GM12865 (cell line): ENCODE results near the gene ENO3.
A peak's percentile ranks its signal among the peaks of the same experiment; 100 is the strongest.

ENCODE experiments used
- DNase-seq: peaks from one replicate; pipeline ENCODE4 v3.0.0; 2010; ENCODE audit warnings: low read depth
- H3K4me3 ChIP-seq: 2 replicates; pipeline ENCODE4 v1.5.1; 2011; ENCODE audit warnings: mild to moderate bottlenecking, low read depth, low read length, control low read depth
- TF ChIP-seq, protein P1 (sequence below): IDR thresholded peaks from 2 replicates; pipeline ENCODE4 v1.5.1; 2011; ENCODE audit warnings: low read length, control low read depth, low read depth, inconsistent platforms; ENCODE audit not compliant: insufficient read depth; ENCODE audit errors: missing control alignments

The ENO3 gene

DNA sequence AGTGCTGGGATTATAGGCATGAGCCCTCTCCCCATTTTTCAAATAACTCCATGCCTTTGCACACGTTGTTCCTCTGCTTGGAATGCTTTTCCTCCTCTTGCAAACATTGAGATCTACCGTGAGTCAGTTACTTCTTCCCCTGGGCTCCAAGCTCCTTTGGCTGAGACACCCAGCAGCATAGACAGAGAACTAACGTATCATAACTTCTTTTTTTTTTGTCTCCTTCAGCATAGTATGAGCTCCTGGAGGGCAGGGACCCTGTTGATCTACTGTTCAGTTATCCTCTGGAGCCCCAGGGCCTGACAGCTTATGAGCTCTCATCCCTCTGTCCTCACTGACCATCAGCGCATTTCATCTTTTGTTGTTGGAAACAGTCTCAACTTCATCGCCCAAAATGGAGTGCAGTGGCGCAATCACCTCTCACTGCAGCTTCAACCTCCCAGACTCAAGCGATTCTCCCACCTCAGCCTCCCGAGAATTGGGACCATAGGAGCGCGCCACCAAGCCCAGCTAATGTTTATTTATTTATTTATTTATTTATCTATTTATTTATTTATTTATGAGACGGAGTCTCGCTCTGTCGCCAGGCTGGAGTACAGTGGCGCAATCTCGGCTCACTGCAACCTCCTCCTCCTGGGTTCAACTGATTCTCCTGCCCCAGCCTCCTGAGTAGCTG is 14.5 kb downstream of the ENO3 start:
- no peak for DNase-seq
- peak overlapping the region; percentile 84; the same call in 1 of the 2 replicates for H3K4me3 ChIP-seq
- TF ChIP-seq, protein P1, sequence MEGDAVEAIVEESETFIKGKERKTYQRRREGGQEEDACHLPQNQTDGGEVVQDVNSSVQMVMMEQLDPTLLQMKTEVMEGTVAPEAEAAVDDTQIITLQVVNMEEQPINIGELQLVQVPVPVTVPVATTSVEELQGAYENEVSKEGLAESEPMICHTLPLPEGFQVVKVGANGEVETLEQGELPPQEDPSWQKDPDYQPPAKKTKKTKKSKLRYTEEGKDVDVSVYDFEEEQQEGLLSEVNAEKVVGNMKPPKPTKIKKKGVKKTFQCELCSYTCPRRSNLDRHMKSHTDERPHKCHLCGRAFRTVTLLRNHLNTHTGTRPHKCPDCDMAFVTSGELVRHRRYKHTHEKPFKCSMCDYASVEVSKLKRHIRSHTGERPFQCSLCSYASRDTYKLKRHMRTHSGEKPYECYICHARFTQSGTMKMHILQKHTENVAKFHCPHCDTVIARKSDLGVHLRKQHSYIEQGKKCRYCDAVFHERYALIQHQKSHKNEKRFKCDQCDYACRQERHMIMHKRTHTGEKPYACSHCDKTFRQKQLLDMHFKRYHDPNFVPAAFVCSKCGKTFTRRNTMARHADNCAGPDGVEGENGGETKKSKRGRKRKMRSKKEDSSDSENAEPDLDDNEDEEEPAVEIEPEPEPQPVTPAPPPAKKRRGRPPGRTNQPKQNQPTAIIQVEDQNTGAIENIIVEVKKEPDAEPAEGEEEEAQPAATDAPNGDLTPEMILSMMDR: no peak

DNA sequence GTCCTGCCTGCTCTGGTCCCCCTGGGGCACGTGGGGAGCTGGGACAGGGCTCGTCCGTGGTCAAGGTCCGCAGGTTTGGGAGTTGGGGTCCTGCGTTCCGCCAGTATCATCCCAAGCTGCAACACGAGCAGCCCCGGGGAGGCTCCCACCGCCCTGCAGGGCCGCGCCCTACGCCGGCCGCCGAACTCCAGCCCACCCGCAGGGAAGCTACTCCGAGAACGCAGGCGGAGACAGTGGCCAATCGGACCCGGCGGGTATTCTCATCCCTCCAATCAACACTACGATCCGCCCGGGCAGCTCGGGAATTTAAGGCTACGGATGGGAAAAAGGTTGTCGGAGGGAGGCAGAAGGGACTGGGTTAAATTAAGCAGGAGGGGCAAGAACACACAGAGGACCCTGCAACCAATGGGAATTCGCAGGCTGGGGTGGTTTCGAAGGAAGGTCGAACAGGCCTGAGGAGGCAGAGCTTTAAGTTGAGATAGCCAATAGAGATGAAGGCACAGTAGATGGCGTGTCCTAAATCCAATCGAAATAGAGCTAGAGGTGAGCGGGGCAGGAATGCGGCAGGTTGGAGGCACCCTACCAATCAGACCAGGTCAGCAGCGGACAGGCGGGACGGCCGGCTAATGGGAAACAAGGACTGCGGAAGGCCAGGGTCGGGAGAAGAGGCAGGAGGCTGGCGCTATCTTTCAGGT is 16.1 kb downstream of the ENO3 start:
- peak; percentile 100 for DNase-seq
- peak overlapping the region; percentile 97 for H3K4me3 ChIP-seq
- TF ChIP-seq, protein P1: no peak

DNA sequence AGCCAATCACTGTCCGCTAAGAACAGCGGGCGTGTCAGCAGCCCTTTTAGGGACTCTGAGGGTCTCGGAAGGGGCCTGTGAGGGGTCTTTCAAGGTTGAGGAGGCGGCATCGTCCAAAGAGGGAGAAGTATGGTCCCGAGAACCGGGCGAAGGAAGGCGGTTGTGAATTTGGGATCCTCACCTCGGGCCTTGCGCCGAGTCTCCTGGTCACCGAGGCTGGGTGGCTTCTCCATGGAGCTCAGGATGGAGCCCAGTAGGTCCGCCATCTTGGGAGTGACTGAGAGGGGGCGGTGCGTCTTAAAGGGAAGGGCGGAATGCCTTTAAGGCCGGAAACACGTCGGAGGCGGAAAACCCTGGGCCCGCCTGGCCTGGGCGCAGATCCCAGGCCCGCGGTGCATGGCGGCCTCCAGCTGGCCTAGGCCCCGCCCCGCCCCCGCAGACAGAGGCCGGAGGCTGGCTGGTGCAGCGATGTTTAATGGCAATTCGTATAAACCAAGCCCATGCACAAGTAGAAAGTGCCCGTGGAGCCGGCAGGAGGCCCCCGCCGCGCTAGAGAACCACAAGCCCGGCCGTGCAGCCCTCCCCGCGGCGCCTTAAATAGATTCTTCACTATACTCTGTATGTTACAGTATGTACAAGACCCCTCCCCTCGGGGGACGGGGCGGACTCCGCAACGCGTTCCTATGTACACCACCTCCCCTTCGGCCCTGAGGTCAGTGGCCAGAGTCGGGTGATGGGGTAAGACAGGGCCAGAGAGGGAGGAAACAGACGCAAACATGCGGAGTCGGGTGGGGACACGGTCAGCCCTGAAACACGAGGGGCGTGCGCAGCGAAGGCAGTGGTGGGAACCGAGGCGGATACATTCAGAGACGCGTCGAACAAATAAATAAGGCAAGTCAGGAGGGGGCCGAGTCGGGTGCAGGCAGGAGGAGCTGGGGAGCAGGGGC is 16.9 kb downstream of the ENO3 start, which contains the start of gene SPAG7:
Gene SPAG7, minus strand, starts transcription at position 279 of the 947 bp plus-strand sequence. Its CDS starts 13 bp downstream, at position 266.
- peak; percentile 99 for DNase-seq

DNA sequence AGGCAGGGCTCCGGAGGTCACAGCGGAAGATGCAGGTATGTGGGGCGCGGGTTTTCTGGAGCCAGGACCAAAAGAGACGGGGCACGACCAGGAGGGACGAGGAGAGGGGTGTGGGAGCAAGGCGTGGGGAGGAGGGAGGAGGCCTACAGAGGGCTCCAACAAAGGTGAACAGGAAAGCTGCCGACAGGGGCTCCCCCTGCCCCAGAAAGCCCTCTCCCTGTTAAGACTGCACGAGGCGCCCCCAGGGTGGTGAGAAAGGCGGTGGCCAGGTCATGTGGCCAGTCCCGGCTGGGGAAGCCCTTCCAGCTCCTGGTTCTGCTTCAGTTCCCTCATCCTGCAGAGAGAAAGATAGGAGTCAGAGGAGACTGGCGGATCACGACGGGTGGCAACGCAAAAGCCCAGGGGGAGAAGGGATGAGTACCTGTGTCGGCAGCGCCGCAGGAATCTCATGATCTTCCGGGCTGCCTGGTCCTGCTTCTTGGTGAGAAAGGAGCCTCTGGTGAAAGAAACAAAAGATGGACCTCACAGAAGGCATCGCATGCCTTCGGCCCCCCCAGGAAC is 17.6 kb downstream of the ENO3 start:
- H3K4me3 ChIP-seq: peak overlapping the region; percentile 97
- DNase-seq: peak; percentile 15
- TF ChIP-seq, protein P1: no peak

More for the DNA sequence above, 16.9 kb downstream of the ENO3 start, which contains the start of gene SPAG7:
- H3K4me3 ChIP-seq: peak within 1 kb of the TSS; percentile 97
- TF ChIP-seq, protein P1: no peak

DNA sequence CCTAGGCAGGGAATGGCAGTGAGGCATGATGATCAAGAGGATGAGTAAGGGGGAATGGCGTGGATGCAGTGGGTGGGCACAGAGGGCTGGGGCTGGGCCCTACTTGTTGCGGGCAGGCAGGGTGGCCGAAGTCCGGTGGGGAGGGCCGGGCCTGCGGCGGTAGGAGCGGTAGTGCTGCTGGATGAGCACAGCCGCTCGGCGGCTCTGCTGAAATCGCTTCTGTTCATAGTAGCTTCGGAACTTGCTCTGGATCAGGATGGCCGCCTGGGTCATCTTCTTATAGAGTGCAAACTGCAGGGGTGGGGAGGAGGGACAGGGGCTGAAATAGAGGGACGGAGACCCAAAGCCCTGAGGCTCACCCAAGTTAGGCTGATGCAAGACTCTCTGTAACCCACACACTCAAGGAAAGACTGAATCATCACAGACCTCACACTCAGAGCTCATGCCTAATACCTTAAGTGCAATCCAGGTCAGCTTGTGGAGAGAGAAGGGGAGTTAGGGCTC is 18.2 kb downstream of the ENO3 start:
- peak overlapping the region; percentile 97 for H3K4me3 ChIP-seq
- TF ChIP-seq, protein P1: no peak
- DNase-seq: no peak

DNA sequence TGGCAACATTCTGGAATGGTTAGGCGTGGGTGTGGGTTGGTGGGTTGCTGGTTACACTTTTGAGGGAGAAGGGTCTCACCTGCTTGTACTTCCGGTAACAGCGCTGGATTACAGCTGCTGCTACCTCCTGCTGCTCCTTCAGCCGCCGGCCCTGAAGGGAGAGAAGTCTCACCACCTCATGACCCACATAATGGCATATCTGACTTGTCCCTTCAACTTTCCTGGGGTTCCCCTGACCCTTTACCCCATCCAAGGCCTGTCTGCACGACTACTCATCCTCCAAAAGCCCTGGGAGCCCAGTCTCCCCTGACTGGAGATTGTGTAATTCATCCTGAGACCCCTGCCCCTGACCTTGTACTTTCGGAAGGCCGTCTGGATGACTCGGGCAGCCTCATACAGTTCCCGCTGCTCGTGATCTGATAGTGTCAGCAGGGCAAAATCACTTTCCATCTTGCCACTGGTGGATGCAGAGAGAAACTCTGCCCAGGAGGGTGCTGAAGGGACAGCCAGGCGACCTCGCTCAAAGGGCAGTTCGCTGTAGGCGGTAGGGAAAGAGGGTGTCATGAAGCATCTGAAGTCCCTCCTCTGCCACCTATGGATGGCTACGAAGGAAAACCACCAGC is 18.7 kb downstream of the ENO3 start:
- H3K4me3 ChIP-seq: no peak overlapping the region
- TF ChIP-seq, protein P1: no peak
- no peak for DNase-seq
